Fibroblast of skin of abdomen (primary cell): ENCODE data around the gene TIPARP.

Experiments
- DNase-seq: peaks from one replicate; pipeline ENCODE4 v3.0.0-alpha.2; 2013

TIPARP gene

GRCh38 chr3:156744631-156745030, 70.2 kb downstream of the TIPARP start:
- no peak for DNase-seq

- no peak for DNase-seq
Measured at GRCh38 chr3:156745766-156746165, 71.4 kb downstream of the TIPARP start.

- DNase-seq, result no peak
Measured at GRCh38 chr3:156747046-156747445, 72.7 kb downstream of the TIPARP start.

- no peak for DNase-seq
Measured at GRCh38 chr3:156749244-156749643, 74.9 kb downstream of the TIPARP start.

- peak; percentile 63 for DNase-seq
Measured at GRCh38 chr3:156750191-156750873, 75.9 kb downstream of the TIPARP start.

- DNase-seq, result peak; percentile 63
Measured at GRCh38 chr3:156750874-156751245, 76.5 kb downstream of the TIPARP start.

GRCh38 chr3:156751461-156752025, 77.2 kb downstream of the TIPARP start:
- peak; percentile 96 for DNase-seq
